Endothelial cell of umbilical vein (primary cell): ENCODE results near the gene SMIM44. TPM values are rescaled to one million over a fixed set of nuclear protein-coding genes. Genes with fewer than 3 reads are reported as not detected.
"Not testable (repeated sequence)": the region's sequence is repeated elsewhere in the genome, so short reads cannot be mapped to it uniquely, and the experiment has no call there.

Source experiments
- BruUV-seq: library from RNA; stranded (reverse); fragments of 400-500 nt; replicated peaks from 2 replicates; lab custom pipeline; 2021; lab: Mats Ljungman, UMichigan
- CTCF ChIA-PET: fragments of 300-600, 350-600 bp; sonication (Branson Sonifier 250); formaldehyde crosslinking; loops from one replicate; lab custom pipeline; 2021; ENCODE audit warnings: antibody characterized with exemption, inconsistent platforms; lab: Charles Lee
- POLR2A ChIA-PET: fragments of 300-600, 350-600 bp; sonication (Branson Sonifier 250); formaldehyde crosslinking; loops from one replicate; lab custom pipeline; 2021; ENCODE audit warnings: antibody characterized with exemption, inconsistent platforms; lab: Charles Lee
- DNase-seq: peaks from one replicate; pipeline ENCODE4 v3.0.0-alpha.2; 2011; ENCODE audit warnings: low read depth, low spot score
- FAIRE-seq: peaks from 2 replicates; lab custom pipeline; 2011; peaks lifted over from hg19 to GRCh38; lab: Jason Lieb, UNC
- H2AFZ ChIP-seq: 2 replicates; pipeline ENCODE4 v1.6.0; 2012; ENCODE audit warnings: low read depth, low read length, control low read depth, inconsistent platforms
- H3K27ac ChIP-seq: 2 replicates; pipeline ENCODE4 v1.5.1; 2011; ENCODE audit warnings: low read depth, mild to moderate bottlenecking, control low read depth, low read length, moderate library complexity; ENCODE audit not compliant: insufficient read depth
- H3K27me3 ChIP-seq, 2 experiments: 2 replicates each; pipeline versions ENCODE4 v1.6.0 to v1.6.1; 2011; ENCODE audit warnings: low read length in 2 of 2, mixed read lengths in 1 of 2; ENCODE audit not compliant: control insufficient read depth in 2 of 2, insufficient read depth in 2 of 2
- H3K36me3 ChIP-seq, 2 experiments: 2 replicates in 1 of 2; 3 replicates in 1 of 2; pipeline ENCODE4 v1.5.1; 2011; ENCODE audit warnings: low read length in 2 of 2, mild to moderate bottlenecking in 1 of 2, moderate library complexity in 1 of 2; ENCODE audit not compliant: control insufficient read depth in 2 of 2, insufficient read depth in 2 of 2; ENCODE audit errors: extremely low read depth in 1 of 2
- H3K4me1 ChIP-seq: 3 replicates; pipeline ENCODE4 v1.5.1; 2011; ENCODE audit warnings: mild to moderate bottlenecking, low read length; ENCODE audit not compliant: control insufficient read depth, insufficient read depth; ENCODE audit errors: extremely low read depth
- H3K4me2 ChIP-seq: 2 replicates; pipeline ENCODE4 v1.6.1; 2011; ENCODE audit warnings: low read length, control low read depth, mixed read lengths; ENCODE audit not compliant: insufficient read depth
- H3K4me3 ChIP-seq, 3 experiments: fragments of 200-600 bp in 1 of 3; sonication (generic), shearing (Covaris generic) in 1 of 3; replicated peaks in 1 of 3; 2 replicates each; pipeline ENCODE4 v1.5.1; 2011 to 2016; ENCODE audit warnings: control low read depth in 3 of 3, low read length in 3 of 3, mild to moderate bottlenecking in 2 of 3, inconsistent platforms in 1 of 3, low read depth in 1 of 3, moderate library complexity in 1 of 3; ENCODE audit not compliant: insufficient read depth in 1 of 3
- H3K79me2 ChIP-seq: 2 replicates; pipeline ENCODE4 v1.6.0; 2012; ENCODE audit warnings: low read length, inconsistent platforms; ENCODE audit not compliant: control insufficient read depth, insufficient read depth
- H3K9ac ChIP-seq: replicated peaks from 2 replicates; pipeline ENCODE3; 2011; ENCODE audit warnings: low read length, control low read depth; ENCODE audit not compliant: insufficient read depth; ENCODE audit errors: extremely low read depth
- H3K9me1 ChIP-seq: replicated peaks from 3 replicates; pipeline ENCODE4 v1.6.0; 2011; ENCODE audit warnings: mild to moderate bottlenecking, low read length; ENCODE audit not compliant: control insufficient read depth, insufficient read depth; ENCODE audit errors: extremely low read depth
- H3K9me3 ChIP-seq: replicated peaks from 2 replicates; pipeline ENCODE4 v1.5.1; 2012; ENCODE audit warnings: low read length, inconsistent platforms; ENCODE audit not compliant: control insufficient read depth, insufficient read depth
- H4K20me1 ChIP-seq: replicated peaks from 2 replicates; pipeline ENCODE3; 2011; ENCODE audit warnings: mild to moderate bottlenecking, low read length; ENCODE audit not compliant: control insufficient read depth, insufficient read depth; ENCODE audit errors: extremely low read depth
- EZH2 ChIP-seq: IDR thresholded peaks from 2 replicates; pipeline ENCODE4 v1.6.1; 2012; ENCODE audit warnings: borderline replicate concordance, low read depth, mild to moderate bottlenecking, moderate library complexity, low read length, inconsistent platforms; ENCODE audit not compliant: severe bottlenecking
- GATA2 ChIP-seq: IDR thresholded peaks from 2 replicates; pipeline ENCODE4 v1.7.0; 2011; ENCODE audit warnings: low read depth, mild to moderate bottlenecking, moderate library complexity, mixed read lengths, low read length; ENCODE audit not compliant: insufficient read length, insufficient read depth
- JUN ChIP-seq: IDR thresholded peaks from 2 replicates; pipeline ENCODE4 v1.6.1; 2011; ENCODE audit warnings: borderline replicate concordance, low read depth; ENCODE audit not compliant: insufficient read length, insufficient read depth
- MAX ChIP-seq: IDR thresholded peaks from 2 replicates; pipeline ENCODE4 v1.6.1; 2011; ENCODE audit not compliant: insufficient read depth, insufficient read length
- MYC ChIP-seq: IDR thresholded peaks from one replicate; pipeline ENCODE4 v1.6.1; 2011; ENCODE audit warnings: mild to moderate bottlenecking, low read depth, low read length
- POLR2A ChIP-seq: IDR thresholded peaks from 2 replicates; pipeline ENCODE4 v1.6.1; 2012; ENCODE audit warnings: low read depth, mild to moderate bottlenecking, control low read depth, low read length
- POLR2AphosphoS5 ChIP-seq: IDR thresholded peaks from 2 replicates; pipeline ENCODE4 v1.6.1; 2012; ENCODE audit warnings: low read depth, mild to moderate bottlenecking, control low read depth, low read length, moderate library complexity; ENCODE audit not compliant: insufficient read depth
- dilution Hi-C: fragments of 300-500 bp; cut with MboI; formaldehyde crosslinking; loops from one replicate; pipeline ENCODE4 v1.15.0; 2019; ENCODE audit warnings: low sequenced_read_pairs; ENCODE audit not compliant: extremely low pct_ligation_motif_present
- intact Hi-C: fragments of 100-400 bp; cut with micrococcal nuclease; formaldehyde crosslinking; loops from one replicate; pipeline ENCODE4 v1.10.0; 2022
- polyA plus RNA-seq, 4 experiments: library from polyadenylated mRNA; depleted of rRNA in 3 of 4; stranded (reverse) in 3 of 4; unstranded in 1 of 4; fragments of >200 nt; gene quantifications; 2 replicates each; pipeline versions ENCODE4 v1.2.1 to v1.2.3, GENCODE V29; 2011 to 2012; ENCODE audit warnings: missing spikeins in 1 of 4
- total RNA-seq: library from RNA; stranded (reverse); gene quantifications from 2 replicates; pipeline ENCODE4 v1.2.3, GENCODE V29; 2021

SMIM44 gene
- total and polyA plus RNA-seq, 2 donors (not counting 3 experiments of a cell fraction or from before 2014, with no cell fraction given), result not detected

- no peaks in the 10 kb centered on the region for H3K9me3 ChIP-seq
- ChIA-PET CTCF (no interaction called here), POLR2A (no interaction called here)
- dilution Hi-C loops, result no loop called here
- DNase-seq (no peak), FAIRE-seq (no peak)
- no peak overlapping the region for H3K9ac ChIP-seq
- intact Hi-C loops, result no loop called here
- TF ChIP-seq EZH2 (no peak), MAX (no peak), POLR2A (no peak), GATA2 (no peak), MYC (no peak), POLR2AphosphoS5 (no peak), JUN (no peak)
- no peaks in the 10 kb centered on the region for H4K20me1 ChIP-seq
- no peaks in the 10 kb centered on the region for H3K9me1 ChIP-seq
- H3K4me1 ChIP-seq, result peaks cover 10% of the 10 kb centered on the region
- peak overlapping the region; percentile 51 for H3K27ac ChIP-seq
- H2AFZ ChIP-seq, result no peak overlapping the region
- no peak overlapping the region for H3K4me2 ChIP-seq
- H3K4me3 ChIP-seq, result no peak overlapping the region
- no TSS peak for BruUV-seq
- no peaks in the 10 kb centered on the region for H3K27me3 ChIP-seq
- peaks cover 0 to 10% of the 10 kb centered on the region in 2 experiments for H3K36me3 ChIP-seq
- H3K79me2 ChIP-seq, result peaks cover 78% of the 10 kb centered on the region
Measured at GRCh38 chr19:3508771-3509535, 25.7 kb upstream of the SMIM44 start.

- dilution Hi-C loops, H3K9me3 ChIP-seq, H3K4me1 ChIP-seq, H3K27ac ChIP-seq, POLR2A ChIA-PET, FAIRE-seq, DNase-seq, H3K4me3 ChIP-seq, H3K27me3 ChIP-seq, BruUV-seq, intact Hi-C loops, H2AFZ ChIP-seq, H3K9me1 ChIP-seq, H4K20me1 ChIP-seq, H3K9ac ChIP-seq, H3K4me2 ChIP-seq: not testable (repeated sequence)
- peaks cover 0 to 10% of the 10 kb centered on the region in 2 experiments for H3K36me3 ChIP-seq
- CTCF ChIA-PET, result interaction anchor here (1.9 kb wide), 1 partner anchor 23 kb away, joined by 9 read pairs; no protein-coding TSS in a partner anchor
- peaks cover 70% of the 10 kb centered on the region for H3K79me2 ChIP-seq
Measured at GRCh38 chr19:3508121-3508661, 24.9 kb upstream of the SMIM44 start.
